ENCODE results near the gene EXOC2.

EXOC2 gene

DNA sequence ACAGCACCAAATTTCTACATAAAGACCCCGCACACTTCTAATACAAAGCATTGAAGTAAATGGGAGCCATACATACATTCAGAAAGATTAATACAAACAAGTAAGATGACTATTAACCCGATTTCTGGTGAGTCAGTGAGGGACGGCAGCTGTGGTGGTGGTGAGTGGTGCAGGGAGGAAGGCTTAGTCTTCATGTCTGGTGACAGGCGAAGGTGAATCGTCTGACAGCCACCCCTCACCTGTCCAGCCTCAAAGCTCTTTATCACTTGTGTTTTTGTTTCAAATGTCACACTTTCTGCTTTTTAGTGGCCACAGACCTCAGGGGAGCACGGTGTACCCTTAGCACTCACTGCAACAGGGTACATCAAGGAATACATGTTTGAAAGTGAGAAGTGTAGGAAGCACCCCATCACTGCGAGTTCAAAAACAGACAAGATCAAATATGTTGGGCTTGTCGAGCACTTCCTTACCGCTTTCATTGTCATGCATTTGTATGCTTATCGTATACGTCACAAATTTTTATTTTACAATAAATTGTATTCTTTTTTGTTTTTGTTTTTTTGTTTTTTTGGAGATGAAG lies 237.8 kb downstream of the EXOC2 start:
- no peak for DNase-seq

DNA sequence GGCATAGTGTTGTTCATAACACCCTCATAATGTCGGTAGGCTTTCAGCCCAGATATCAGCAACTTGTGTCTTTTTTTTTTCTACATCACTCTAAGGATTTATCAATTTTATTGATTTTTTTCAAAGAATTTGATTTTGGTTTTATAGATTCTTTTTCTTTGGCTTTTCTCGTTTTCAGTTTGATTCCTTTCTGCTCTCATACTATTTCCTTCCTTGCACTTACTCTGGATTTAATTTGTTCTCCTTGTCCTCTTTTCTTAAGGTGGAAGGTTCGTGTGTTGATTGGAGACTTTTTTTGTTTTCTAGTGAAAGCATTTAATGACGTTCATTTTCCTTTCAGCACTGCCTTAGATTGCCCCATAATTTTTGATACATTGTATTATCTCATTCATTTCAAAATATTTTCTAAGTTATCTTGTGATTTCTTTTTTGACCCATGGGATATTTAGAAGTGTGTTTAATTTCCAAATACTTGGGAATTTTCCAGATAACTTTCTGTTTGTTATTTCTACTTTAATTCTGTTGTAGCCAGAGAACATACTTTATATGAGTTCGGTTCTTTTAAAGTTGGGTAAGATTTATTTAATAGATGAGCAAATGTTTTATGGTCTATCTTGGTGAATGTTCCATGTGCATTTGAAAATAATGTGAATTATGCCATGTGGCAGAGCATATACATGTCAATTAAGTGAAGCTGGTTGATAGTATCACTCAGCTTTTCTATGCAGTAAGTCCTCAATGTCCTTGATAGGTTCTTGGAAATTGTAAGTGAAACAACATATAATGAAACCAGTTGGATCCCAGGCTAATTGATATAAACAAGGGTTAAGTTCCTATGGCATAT lies 238.6 kb downstream of the EXOC2 start:
- DNase-seq: no peak

DNA sequence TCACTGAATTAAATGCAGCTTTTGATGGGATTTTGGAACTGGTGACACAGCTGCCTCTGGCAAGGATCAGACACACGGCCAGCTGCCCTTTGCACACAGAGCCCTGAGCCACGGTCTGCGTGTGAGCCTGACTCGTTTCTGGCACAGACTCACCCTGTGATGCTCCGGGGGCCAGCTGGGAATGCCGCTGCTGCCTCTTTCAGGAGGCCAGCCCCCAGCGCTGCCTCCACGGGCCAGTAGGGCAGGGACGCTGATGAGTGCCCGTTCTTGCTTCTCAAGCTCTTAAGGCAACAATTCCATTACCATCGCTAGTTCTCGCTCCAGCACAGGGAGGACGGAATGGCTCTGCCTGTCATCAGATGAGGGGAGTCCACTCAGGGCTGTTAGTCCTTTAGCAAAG lies 239.8 kb downstream of the EXOC2 start:
- no peak for DNase-seq

DNA sequence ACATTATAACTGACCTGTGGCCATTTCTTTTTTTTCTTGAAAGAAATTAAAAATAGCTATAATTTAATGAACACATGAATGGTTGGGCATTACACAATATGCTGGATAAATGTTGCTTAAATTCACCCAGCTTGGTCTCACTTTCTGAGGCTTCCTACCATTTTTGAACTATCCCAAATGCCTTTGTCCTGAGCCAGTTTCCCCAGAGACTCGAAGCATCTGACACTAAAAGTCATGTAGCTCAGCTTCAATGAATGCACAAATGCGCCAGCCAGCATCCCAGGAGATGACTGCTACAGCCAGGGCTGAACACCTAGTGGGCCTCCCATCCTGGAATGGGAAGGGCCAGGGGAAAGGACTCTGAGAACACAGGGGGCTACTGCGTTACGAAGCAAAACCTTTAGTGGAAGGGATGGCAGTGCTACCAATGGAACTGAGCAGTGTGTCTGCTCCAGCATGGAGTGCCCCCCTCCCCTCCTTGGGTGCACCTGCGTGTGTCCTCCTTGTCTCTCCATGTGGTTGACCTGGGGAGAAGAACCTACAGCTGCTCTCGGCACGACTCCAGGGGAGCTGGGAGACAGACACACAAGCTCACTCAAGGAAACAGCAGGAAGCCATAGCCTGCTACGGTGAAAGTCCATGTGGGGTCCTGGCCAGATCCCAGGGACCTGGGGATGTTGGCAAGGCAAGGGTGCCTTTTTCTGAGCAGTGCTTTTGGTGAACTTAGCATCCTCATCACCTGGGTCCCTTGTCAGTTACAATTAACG lies 240.5 kb downstream of the EXOC2 start:
- no peak for DNase-seq

DNA sequence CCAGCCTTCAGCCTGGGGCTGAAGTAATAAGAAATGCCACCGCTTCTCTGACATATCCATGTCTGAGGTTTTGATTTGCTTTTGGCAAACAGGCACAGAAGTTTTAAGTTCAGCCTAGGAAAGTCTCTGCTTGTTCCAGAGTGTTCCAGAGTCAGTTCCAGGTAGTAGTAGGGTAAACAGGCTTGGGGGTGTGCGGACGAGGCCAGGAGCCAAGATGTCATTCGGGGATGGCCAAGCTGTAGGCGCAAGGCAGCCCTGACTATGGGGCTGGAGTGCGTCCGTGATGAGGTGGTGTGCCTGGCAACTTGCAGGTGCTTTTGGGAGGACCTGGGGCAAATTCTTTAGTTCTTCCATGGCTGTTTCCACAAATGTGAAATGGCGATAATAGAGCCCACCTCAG lies 241.1 kb downstream of the EXOC2 start:
- no peak for DNase-seq

DNA sequence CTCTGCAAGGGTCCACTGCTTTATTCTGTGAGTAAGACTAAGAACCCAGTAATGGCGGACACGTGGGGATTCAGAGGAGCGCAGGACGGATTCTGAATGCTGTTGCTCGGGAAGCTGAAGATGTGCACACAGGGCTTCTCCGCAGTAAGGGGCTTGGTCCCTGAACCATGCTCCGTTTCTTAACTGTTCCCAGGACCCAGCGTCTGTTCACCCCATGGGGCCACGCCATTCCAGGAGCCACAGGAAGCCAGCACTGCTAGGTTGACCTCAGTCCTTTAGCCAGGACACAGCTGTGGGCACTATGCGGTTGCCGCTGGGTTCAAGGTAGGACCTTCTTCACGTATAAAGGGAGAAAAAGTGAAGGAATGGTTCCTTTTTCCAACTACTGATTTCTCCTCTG lies 241.6 kb downstream of the EXOC2 start:
- DNase-seq: no peak

DNA sequence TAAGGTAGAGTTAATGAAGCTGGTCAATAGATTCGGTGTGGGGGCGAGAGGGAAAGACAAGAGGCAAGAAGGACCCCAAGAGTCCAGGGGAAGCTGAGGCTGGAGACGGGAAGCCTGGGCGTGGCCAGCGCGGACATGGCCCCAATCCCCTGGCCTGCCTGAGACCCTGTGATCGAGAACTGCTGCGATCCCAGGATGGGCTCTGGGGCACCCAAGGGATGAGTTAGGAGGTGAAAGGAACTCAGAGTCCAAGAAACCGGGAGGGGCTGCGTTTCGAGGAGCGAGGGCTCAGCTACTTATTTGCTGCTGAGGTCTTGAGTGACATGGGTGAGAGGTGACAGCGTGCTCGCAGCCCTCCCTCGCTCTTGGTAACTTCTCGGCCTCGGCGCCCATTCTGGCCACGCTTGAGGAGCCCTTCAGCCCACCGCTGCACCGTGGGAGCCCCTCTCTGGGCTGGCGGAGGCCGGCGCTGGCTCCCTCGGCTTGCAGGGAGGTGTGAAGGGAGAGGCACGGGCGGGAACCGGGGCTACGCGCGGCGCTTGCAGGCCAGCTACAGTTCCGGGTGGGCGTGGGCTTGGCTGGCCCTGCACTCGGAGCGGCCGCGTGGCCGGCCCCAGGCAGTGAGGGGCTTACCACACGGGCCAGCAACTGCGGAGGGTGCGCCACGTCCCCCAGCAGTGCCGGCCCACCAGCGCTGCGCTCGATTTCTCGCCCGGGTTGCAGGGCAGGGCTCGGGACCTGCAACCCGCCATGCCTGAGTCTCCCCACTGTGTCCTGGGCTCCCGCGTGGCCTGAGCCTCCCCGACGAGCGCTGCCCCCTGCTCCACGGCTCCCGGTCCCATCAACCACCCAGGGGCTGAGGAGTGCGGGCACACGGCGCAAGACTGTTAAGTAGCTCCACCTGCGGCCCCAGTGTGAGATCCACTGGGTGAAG lies 243.2 kb downstream of the EXOC2 start:
- DNase-seq: no peak

DNA sequence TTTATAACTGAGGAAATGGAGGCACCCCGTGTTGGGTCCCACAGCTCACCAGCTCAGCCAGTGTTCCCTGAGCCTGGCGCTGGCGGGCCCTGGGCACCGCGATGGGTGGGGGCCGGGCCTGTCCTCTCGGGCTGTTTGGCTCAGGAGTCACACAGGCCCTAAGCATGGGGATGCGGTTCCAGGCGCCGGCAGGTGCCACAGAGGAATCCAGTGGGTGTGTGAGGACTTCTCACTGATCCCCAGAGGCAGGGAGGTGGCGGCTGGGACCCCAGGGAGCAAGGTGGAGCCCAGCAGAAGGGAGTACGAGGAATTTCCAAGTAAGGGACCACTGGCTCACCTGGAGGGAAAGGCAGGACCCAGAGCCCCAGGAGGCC lies 243.9 kb downstream of the EXOC2 start:
- no peak for DNase-seq

DNA sequence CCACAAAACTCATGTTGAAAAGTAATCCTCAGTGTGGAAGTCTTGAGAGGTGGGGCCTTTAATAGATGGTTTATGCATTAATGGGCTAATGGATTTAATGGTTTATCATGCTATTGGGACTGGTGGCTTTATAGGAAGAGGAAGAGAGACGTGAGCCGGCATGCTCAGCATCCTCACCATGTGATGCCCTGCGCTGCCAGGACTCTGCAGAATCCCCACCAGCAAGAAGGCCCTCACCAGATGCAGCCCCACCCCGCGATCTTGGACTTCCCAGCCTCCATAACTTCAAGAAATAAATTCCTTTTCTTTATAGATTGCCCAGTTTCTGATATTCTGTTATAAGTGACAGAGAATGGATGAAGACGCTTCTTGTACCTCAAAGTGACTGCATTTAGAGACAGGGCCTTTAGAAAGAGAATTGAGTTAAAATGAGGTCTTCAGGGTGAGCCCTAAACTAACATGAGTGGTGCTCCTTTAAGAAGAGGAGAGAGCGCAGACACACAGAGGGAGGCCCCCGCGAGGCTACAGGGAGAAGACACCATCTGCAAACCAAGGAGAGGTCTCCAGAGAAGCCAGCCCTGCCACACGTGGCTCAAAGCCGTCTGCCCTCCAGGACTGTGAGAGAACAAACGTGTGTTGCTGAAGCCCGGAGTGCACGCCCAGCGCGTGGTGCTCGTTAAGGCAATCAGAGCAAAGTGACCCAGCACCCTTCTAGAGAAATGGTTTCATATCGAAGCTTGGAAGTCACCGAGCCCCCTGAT lies 244.5 kb downstream of the EXOC2 start:
- DNase-seq: no peak

DNA sequence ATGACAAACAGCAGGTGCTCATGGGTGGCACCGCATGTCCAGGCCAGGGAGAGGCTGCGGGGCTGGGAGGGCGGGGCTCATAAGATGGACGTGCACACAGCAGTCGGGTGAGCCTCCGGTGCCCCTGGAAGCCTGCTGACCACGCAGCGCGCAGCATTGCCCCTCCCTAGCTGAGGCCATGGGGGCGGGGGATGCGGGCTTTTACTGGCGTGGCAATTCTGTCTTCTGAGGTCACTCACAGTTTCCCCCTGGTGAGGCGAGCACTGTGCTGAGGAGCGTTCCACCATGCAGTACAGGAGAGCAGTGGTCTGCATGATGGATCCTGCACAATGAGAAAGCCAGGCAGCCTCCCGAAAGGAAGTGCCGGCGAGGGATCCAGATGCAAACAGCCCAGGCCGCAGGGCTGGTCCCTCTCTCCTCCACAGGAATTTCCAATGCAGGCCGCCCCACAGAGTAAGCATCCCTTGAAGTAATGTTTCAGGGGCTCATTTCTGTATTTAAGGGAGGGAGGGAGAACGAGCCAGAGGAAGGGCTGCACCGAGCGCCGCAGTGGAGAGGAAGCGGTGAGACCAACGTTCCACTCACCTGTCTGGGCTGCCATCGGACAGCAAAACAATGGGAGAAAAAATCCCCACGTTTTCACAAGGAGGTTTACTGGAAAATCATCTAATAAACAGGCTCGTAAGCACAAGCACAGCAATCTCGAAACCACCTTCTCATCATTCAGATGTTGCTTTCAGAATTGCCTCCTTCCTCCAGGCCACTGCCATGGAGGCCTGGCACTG lies 245.4 kb downstream of the EXOC2 start:
- DNase-seq: no peak

DNA sequence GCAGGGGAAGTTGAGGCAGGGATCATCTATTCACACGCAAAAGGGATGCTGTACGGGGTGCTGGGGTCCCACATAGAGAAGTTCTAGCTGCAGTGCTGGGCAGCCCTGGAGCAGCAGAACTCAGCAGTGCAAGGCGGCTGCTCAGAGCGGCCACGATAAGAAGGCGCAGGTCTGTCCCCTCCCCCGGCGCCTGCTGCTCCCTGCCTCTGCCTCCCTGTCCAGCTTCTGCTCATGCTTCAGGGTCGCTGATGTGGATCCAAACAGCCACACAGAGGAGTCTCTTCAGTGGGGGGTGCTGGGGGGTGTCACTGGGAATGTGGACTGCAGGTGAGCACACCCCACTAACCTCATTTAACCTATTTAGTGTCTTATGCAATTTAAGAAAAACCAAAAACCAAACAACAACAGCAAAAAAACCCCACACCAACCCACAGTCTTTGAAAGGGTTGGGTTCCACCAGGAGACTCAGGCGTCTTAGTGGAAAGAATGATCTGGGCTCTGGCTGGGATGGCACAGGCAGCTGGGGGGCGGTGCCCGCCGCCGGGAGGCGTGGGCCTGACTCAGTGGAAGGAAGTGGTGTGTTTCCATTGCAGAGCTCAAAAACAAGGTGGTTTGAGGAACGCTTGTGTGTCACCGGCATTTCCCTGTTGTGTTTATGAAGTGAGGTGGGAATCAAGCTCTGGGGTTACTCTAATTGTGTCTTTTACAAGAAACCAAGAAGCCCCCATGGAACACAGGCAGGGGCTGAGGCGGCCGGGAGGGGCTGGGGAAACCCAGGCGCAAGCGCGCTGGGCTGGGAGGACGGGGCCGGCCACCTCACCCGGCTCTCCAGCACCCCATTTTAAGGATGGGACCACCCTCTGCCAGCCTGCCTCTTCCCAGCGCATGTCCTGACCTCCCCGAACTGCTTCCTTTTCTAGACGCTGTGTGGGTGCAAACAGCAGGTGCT lies 246.2 kb downstream of the EXOC2 start:
- no peak for DNase-seq

DNA sequence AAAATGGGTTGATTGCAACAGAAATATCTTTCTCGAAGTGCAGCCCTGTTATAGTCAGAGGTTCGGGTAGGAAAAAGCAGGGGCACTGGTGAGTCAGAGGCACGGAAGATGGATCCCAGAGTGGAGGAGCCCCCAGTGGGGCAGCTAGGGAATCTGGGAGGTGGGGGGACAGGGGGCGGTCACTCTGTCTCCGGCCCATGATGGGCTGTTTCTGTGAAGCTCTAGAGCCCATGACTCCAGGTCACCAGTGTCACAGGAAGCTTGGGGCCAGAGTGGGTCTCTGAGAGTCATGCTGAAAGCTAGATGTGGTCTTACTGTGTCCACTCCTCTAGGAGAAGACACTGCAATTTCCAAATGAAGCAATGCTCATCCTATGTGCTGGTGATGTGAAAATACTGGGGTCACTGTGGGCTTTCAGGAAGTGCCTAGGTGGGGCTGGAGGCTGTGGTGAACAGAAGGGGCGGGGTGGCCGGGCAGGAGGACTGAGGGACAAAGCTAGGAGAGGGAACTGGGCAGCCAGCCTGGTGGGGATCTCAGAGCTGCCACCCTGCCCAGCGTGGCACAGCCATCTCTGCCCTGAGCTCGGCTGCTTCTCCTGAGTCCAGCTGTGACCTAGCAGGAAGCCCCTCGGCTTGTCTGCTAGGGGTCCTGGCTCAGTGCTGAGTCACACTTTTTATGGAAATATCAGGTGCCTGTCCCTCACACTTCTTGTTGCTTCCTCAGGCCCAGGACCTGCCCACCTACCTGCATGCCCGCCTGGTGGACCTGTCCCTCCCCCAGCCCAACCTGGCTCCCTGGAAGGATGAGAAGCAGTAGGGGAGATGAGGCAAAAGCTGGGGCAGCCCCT lies 247.1 kb downstream of the EXOC2 start:
- no peak for DNase-seq

DNA sequence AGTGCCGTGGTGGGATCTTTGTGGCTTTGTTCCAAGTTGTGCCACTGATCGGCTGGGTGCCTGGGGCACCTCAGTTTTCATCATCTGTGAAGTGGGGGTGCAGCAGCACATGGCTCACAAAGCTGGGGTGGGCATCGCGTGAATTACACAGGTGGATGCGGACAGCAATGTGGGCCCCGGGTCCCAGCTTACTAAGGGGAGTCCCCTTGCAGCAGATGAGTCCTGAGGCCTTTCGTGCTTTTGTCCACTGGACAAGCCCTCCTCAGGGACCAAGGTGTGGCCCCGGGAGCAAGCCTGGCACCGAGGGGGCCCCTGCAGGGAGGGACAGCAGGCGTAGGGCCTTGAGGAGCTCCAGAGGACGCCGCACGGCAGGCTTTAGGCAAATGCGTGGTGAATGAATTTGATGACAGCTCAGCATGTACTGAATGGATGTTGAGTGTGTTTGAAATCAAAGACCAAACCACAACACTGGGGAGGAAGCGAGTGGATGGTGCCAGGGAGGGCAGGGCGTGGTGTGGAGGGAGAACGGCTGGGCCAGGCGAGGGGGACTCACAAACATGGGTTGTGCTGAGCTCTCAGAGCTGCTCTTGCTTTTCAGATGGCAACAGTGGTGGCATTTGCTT lies 248.2 kb downstream of the EXOC2 start:
- DNase-seq: no peak

DNA sequence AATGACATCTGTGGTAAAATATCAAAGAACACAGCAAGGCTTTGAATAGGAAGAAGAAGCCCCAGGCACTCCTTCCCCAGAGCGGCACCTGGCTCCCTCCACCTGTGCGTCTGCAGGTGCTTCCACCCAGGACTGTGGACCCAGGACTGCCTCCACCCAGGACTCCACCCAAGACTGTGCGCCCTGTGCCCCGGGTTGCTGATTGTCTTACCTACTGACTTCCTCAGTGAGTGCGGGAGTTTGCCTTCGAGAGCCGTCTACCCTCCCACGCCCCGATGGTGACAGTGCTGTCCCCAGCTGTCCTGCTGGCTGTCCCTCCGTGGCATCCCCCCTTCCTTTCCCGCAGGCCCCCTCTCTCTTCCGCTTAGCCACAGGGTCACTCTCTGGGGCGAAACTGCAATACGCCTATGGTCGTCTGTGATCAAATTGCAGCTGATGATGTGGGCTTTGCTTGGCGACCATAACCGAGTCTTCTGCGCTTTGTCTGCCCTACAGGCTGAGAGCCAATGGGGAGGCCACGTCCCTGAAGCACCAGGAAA lies 249.2 kb downstream of the EXOC2 start:
- no peak for DNase-seq

DNA sequence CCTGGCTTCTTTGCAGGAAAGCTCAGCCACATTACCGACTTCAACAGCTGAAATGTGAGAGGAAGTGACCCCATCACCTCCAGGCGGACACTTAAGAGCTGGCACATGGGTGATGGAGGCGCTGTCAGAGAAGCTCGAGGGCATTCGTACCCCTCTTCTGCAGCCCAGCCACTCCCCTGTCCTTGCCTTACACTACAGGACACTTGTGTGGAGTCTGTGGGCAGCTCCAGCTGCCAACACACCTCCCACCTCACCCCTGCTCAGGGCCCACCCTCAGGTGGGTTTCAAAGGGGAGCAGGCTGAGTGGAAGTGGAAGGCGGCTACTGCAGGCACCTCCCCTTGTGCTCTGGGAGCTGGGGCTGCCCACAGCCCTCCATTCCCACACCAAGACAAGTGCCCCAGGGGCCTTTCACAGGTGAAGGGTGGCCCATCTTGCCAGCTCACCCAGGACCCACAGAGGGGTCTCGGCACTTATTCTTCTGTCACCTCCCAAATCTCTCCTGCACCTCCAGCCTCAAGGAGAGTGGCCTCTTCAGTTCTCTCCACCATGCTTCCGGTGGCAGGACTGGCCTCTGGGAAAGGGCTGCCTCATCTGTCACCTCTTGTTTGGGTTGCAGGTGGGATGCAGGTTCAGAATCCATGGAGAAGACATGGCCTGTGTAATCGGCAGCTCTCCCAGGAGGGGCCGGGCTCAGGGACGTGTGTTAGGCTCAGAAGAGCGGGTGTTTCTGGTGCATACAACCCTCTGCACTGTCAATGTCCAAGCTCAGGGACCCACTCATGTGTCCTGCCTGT lies 251.6 kb downstream of the EXOC2 start:
- no peak for DNase-seq

DNA sequence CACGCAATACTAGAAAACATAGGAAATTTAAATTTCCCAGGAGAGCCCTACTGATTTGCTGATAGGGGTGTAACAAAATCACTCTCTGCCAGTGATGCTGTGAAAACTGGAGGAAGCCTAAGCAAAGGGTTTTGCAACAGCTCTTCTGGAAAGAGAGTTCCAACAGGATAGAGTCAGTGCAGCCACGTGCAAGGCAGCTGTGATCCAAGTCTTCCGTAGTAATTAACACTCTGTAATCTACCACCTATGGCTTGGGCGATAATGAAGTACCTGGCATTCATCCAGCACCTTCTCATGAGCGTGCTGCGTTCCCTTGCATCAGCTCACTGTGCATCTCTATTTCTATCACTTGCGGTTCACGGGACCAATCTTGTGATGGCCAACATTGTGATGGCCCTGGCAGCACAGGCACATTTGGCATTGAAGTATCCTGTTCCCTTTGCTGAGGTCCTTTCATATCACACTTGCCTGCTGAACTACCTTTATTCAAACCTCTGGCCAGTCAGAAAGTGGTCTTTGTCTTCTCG lies 253.2 kb downstream of the EXOC2 start:
- DNase-seq: no peak

DNA sequence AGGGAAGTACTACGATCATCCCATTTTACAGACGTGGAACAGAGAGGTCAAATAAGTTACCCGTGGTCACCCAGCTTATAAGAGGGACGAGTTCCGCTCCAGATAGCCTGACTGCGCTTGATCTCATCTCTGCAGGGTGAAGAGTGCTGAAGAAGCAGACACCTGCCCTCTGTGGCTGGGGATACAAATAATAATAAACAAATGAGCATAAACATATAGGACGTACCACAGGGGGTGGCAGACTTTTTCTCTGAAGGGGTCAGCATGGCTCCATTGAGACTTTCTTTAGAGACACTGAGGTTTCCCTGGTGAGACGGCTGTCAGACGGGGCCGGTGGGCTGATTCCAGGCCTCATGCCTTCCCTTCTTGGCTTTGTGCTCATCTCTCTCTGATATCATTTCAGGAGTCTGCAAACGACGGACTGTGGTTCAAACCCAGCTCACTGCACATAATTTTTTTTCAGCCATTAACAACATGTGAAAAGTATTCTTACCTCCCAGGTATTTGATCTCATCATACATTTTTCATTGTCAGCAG lies 254.2 kb downstream of the EXOC2 start:
- no peak for DNase-seq
